Measurements from ENCODE around the gene FAM186B.

GRCh38 chr12:49643135-49643534 lies 37.7 kb upstream of the FAM186B start:
- no peak for TF ChIP-seq FOXM1 (IDR thresholded peaks at IDR 0.05; ENCODE audit: borderline replicate concordance)
- no peak for TF ChIP-seq L3MBTL2 (conservative IDR thresholded peaks at IDR 0.05)
